Mesodermal cell (in vitro differentiated cells): ENCODE data around the gene CRIP3.

ENCODE experiments used
- H3K27ac ChIP-seq: 2 replicates; pipeline ENCODE4 v1.7.0; 2013; ENCODE audit warnings: mild to moderate bottlenecking, low read depth, low read length, moderate library complexity; ENCODE audit not compliant: severe bottlenecking
- H3K36me3 ChIP-seq: 2 replicates; pipeline ENCODE4 v1.7.1; 2013; ENCODE audit warnings: mild to moderate bottlenecking, low read length, moderate library complexity; ENCODE audit not compliant: control insufficient read depth, insufficient read depth
- H3K4me1 ChIP-seq: one replicate; pipeline ENCODE4 v1.7.1; 2013; ENCODE audit warnings: mild to moderate bottlenecking, low read length; ENCODE audit not compliant: insufficient read depth, control insufficient read depth, poor library complexity, severe bottlenecking
- H3K4me3 ChIP-seq: 2 replicates; pipeline ENCODE4 v1.7.0; 2013; ENCODE audit warnings: low read length, control low read depth, mild to moderate bottlenecking; ENCODE audit not compliant: insufficient read depth, poor library complexity, severe bottlenecking; ENCODE audit errors: extremely low read depth
- H3K9me3 ChIP-seq: 2 replicates; pipeline ENCODE4 v1.7.1; 2013; ENCODE audit warnings: mild to moderate bottlenecking, low read length, moderate library complexity; ENCODE audit not compliant: control insufficient read depth
- WGBS, 2 experiments: methylation state at CpG; one replicate each; pipeline ENCODE4 v1.1.5; 2013; ENCODE audit warnings: missing lambda C conversion rate in 2 of 2; ENCODE audit not compliant: insufficient coverage in 2 of 2; 5-methylcytosine and 5-hydroxymethylcytosine counted together

The CRIP3 gene

DNA sequence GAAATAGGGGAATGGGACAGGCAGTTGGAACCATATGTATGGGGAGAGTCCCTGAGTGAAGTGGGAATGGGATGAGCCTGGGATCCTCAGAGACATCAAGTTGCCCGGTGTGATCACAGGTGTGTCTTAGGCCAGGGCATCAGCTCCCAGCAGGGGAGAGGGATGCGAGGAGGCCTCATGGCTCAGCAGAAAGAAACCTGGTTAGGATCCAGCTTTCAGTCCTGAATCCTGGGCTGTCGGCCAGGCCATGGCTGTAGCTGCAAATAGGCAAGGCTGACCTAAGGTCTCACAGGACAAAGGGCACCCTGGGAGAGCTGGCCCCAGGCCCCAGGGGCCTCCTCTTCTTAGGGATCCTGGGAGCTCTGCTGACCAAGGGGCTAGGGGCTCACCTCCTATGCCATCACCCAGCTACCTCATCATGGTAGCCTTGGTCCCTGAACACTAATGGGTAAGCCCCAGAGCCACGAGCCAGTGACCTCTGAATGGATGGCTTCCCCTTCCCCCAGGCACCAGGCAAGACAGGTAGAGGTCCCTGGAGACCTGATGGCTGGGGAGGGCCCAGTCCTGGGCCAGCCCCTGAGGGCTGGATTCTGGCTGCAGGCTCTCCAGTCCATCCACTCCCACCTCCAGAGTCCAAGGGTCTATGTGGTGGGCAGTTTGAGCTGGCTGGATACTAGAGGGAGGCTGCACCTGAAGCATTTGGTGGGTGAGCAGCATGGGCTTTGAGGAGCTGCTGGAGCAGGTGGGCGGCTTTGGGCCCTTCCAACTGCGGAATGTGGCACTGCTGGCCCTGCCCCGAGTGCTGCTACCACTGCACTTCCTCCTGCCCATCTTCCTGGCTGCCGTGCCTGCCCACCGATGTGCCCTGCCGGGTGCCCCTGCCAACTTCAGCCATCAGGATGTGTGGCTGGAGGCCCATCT, 10.7 kb downstream of the CRIP3 start, which contains the start of gene SLC22A7:
SLC22A7 (plus strand) TSS at position 617 of the 921 bp plus-strand sequence; CDS start at position 716, 99 bp downstream.
- H3K4me3 ChIP-seq: no peak within 1 kb of the TSS
- 91 to 97% methylated on average over 10 of the region's 10 CpGs for WGBS, 2 experiments
- no peaks in the 10 kb centered on the region for H3K4me1 ChIP-seq
- no peaks in the 10 kb centered on the region for H3K9me3 ChIP-seq
- H3K27ac ChIP-seq: no peak within 1 kb of the TSS
- no peaks in the 10 kb centered on the region for H3K36me3 ChIP-seq

- 81 to 94% methylated on average over 5 of the region's 5 CpGs for WGBS, 2 experiments
- Histone ChIP-seq H3K4me1 (no peaks in the 10 kb centered on the region), H3K4me3 (no peak overlapping the region), H3K9me3 (no peaks in the 10 kb centered on the region), H3K36me3 (no peaks in the 10 kb centered on the region), H3K27ac (no peak overlapping the region)
Observed at GRCh38 chr6:43296780-43297497, 11.7 kb downstream of the CRIP3 start.

DNA sequence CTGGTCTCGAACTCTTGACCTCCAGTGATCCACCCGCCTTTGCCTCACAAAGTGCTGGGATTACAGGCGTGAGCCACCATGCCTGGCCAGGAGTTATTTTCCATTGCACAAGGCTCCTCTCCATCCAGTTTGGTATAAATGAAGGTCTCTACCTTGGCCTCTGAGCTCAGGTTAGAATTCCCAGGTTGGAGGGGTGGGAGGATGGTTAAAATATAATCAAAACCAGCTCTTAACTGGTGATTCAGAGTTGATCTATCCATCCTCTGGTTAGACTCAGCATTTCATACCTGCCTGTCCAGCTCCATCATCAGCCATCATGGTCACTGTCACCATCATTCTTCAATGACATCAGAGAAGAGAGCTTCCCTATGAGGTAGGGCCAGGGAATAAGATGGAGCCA, 13.2 kb downstream of the CRIP3 start:
- no peak overlapping the region for H3K4me3 ChIP-seq
- H3K36me3 ChIP-seq: no peaks in the 10 kb centered on the region
- H3K4me1 ChIP-seq: no peaks in the 10 kb centered on the region
- H3K9me3 ChIP-seq: no peaks in the 10 kb centered on the region
- WGBS, 2 experiments: 85 to 95% methylated on average over 2 to 3 of the region's 3 CpGs
- no peak overlapping the region for H3K27ac ChIP-seq

- no peak overlapping the region for H3K27ac ChIP-seq
- WGBS, 2 experiments: 78 to 82% methylated on average over 3 of the region's 3 CpGs
- no peaks in the 10 kb centered on the region for H3K4me1 ChIP-seq
- no peak overlapping the region for H3K4me3 ChIP-seq
- H3K36me3 ChIP-seq: no peaks in the 10 kb centered on the region
- H3K9me3 ChIP-seq: no peaks in the 10 kb centered on the region
Observed at GRCh38 chr6:43294536-43294935, 14.1 kb downstream of the CRIP3 start.

GRCh38 chr6:43293698-43294097, 14.9 kb downstream of the CRIP3 start:
- H3K9me3 ChIP-seq: no peaks in the 10 kb centered on the region
- H3K27ac ChIP-seq: no peak overlapping the region
- 93% methylated on average over 3 of the region's 3 CpGs for WGBS, 2 experiments
- H3K36me3 ChIP-seq: no peaks in the 10 kb centered on the region
- H3K4me1 ChIP-seq: no peaks in the 10 kb centered on the region
- no peak overlapping the region for H3K4me3 ChIP-seq

GRCh38 chr6:43292763-43293318, 15.8 kb downstream of the CRIP3 start:
- WGBS, 2 experiments: 89 to 91% methylated on average over 4 of the region's 5 CpGs
- H3K27ac ChIP-seq: no peak overlapping the region
- H3K4me1 ChIP-seq: no peaks in the 10 kb centered on the region
- no peak overlapping the region for H3K4me3 ChIP-seq
- H3K9me3 ChIP-seq: no peaks in the 10 kb centered on the region
- H3K36me3 ChIP-seq: no peaks in the 10 kb centered on the region

- 86 to 88% methylated on average over 3 to 5 of the region's 6 CpGs for WGBS, 2 experiments
- Histone ChIP-seq H3K27ac (no peak overlapping the region), H3K4me1 (peaks cover 4% of the 10 kb centered on the region), H3K4me3 (no peak overlapping the region), H3K9me3 (no peaks in the 10 kb centered on the region), H3K36me3 (no peaks in the 10 kb centered on the region)
Observed at GRCh38 chr6:43292341-43292740, 16.3 kb downstream of the CRIP3 start.

- no peak overlapping the region for H3K27ac ChIP-seq
- peaks cover 10% of the 10 kb centered on the region for H3K4me1 ChIP-seq
- WGBS, 2 experiments: no CpG with 5 or more reads among the region's 2 CpGs
- H3K4me3 ChIP-seq: no peak overlapping the region
- H3K36me3 ChIP-seq: no peaks in the 10 kb centered on the region
- no peaks in the 10 kb centered on the region for H3K9me3 ChIP-seq
Observed at GRCh38 chr6:43291708-43292107, 16.9 kb downstream of the CRIP3 start.

- WGBS, 2 experiments: 94 to 98% methylated on average over 5 to 6 of the region's 6 CpGs
- Histone ChIP-seq H3K9me3 (no peaks in the 10 kb centered on the region), H3K36me3 (no peaks in the 10 kb centered on the region), H3K4me3 (no peak overlapping the region), H3K27ac (no peak overlapping the region), H3K4me1 (peaks cover 10% of the 10 kb centered on the region)
Observed at GRCh38 chr6:43290905-43291355, 17.7 kb downstream of the CRIP3 start.

GRCh38 chr6:43290339-43290904, 18.2 kb downstream of the CRIP3 start:
- H3K36me3 ChIP-seq: no peaks in the 10 kb centered on the region
- no peak overlapping the region for H3K4me3 ChIP-seq
- no peaks in the 10 kb centered on the region for H3K9me3 ChIP-seq
- H3K4me1 ChIP-seq: peaks cover 10% of the 10 kb centered on the region
- 94 to 100% methylated on average over 2 of the region's 3 CpGs for WGBS, 2 experiments
- no peak overlapping the region for H3K27ac ChIP-seq
